Stimulated activated CD4-positive, alpha-beta T cell treated with anti-CD3 and anti-CD28 coated beads, Interleukin-4, amount 100 ng/mL, for 48 hours (primary cell): Measurements from ENCODE around the gene PSMB7.
"Not testable (repeated sequence)": the region's sequence is repeated elsewhere in the genome, so short reads cannot be mapped to it uniquely, and the experiment has no call there.

Experiments used
- DNase-seq, 2 donors: peaks; one replicate each; pipeline ENCODE4 v3.0.0-alpha.2; 2020; ENCODE audit warnings: low read depth in 2 of 2

PSMB7 gene

DNA sequence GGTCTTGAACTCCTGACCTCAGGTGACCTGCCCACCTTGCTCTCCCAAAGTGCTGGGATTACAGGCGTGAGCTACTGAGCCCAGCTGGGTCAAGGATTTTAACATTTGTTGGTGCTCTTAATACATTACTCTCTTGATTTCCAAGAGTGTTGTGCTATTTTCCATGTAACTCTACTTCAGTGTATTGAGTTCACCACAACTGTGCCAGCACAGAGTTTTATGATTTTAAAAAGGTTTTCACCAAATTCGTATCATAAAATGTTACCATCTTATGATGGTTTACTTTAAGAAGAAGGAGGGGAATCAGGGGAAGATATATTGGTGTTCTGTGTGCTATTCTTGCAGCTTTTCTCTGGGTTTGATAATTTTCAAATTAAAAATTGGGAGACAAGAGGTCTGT, 28.4 kb upstream of the PSMB7 start:
- no peak for DNase-seq

DNA sequence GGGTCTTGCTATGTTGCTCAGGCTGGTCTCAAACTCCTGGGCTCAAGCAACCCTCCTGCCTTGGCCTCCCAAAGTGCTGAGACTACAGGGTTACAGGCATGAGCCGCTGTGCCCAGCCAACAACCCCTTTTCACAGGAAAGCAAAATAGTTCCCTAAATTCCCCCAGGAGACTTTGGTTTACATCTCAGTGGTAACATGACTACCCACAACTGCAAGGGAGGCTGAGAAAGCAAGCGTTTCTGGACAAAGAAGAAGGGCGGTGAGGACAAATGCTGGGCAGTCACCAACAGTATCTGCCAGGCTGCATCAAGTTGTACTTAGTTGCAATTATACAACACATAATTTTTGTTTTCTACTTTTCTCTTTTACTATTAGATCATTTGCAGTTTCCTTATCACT, 27.6 kb upstream of the PSMB7 start:
- DNase-seq = no peak

GRCh38 chr9:124442379-124442778, 27.1 kb upstream of the PSMB7 start:
- no peak for DNase-seq

- DNase-seq = no peak
Measured at GRCh38 chr9:124441291-124441690, 26.0 kb upstream of the PSMB7 start.

DNA sequence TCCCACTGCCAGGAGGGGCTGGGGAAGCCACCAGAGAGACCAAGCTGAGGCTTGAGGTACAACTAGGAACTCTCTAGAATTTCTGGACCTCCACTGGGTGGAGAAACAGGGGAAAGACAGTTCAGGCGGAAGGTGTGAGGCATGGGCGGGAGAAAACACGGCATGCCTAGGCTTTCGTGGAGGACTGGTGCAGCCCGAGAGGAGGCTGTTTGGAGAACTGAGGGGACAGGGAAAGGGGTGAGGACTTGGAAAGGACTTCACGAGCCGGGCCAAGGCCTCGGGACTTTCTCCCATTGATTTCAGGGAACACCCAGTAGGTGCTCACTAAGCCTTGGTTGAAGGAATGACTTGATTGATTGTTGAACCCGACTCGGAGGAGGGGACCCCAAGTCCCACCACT, 25.5 kb upstream of the PSMB7 start:
- no peak for DNase-seq

DNA sequence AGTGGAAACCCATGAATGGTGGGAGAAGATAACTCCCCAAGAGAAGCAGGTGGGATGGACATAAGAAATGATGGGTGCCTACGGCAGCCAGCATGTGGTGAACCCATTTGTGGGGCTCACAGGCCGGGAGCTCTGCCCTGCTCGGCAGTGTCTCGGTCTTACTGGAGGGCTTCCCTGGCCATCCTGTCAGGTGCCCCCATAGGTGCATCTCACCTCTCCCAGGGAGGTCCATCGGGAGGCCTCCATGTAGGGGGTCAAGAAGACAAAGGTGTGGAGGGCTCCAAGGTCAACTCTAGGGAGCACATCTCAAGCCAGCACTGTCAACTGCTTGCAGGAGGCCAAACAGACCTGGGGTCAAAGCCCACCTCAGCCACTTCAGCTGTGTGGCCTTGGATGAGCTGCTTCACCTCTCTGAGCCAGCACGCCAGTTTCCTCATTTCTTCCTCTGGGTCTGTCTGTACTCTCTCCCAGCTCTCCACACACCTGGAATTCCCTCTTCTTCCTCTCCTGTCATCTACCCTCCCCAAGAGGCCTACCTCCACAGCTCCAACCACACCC, 24.5 kb upstream of the PSMB7 start:
- DNase-seq = no peak

GRCh38 chr9:124439086-124439485, 23.8 kb upstream of the PSMB7 start:
- no peak for DNase-seq

- no peak for DNase-seq
Measured at GRCh38 chr9:124438091-124438490, 22.8 kb upstream of the PSMB7 start.

DNA sequence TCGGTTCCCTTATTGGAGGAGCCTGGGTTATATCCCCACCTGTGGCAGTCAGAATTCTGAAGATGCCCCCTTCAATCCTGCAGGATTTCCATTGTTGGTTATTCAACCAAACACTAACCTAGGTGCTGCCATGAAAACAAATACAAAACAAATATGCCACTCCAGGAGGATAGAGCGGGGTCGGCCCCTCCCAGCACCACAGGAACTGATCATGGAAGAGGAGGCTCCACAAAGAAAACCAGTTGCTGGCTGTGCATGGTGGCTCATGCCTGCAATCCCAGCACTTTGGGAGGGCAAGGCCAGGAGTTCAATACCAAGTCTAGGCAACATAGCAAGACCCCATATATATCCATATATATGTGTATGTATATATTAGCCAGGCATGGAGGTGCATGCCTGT, 21.8 kb upstream of the PSMB7 start:
- DNase-seq = no peak

DNA sequence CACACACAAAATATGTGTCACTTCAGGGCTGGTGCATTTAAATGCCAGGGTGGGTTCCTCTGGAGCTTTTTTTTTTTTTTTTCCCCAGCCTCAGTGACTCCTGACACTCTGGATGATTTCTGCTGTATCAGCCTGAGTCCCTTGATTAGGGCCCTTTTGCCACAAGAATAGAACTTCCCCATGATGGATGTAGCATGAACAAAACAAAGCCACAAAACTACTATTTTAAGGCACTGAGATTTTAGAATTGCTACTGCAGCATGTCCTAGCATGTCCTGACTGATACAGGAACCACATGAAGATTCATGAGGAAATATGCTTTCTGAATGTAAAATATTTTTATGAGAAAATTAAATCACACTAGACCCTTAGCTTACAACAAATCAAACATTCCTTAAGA, 21.1 kb upstream of the PSMB7 start:
- no peak for DNase-seq

DNA sequence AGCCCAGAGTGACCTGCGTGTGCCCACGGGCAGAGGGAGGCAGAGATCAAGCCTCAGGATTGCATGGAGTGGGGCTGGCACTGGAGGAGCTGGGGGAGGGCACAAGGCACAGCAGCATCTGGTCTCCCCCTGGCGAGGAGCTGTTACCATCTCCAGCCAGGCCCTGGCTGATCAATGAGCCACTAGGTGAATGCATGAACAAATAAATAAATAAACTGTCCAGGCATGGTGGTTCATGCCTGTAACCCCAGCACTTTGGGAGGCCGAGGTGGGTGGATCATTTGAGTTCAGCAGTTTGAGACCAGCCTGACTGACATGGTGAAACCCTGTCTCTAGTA, 14.3 kb upstream of the PSMB7 start:
- DNase-seq = no peak

GRCh38 chr9:124428751-124429529, 13.7 kb upstream of the PSMB7 start:
- no peak for DNase-seq

- no peak for DNase-seq
Measured at GRCh38 chr9:124427281-124427680, 12.0 kb upstream of the PSMB7 start.

DNA sequence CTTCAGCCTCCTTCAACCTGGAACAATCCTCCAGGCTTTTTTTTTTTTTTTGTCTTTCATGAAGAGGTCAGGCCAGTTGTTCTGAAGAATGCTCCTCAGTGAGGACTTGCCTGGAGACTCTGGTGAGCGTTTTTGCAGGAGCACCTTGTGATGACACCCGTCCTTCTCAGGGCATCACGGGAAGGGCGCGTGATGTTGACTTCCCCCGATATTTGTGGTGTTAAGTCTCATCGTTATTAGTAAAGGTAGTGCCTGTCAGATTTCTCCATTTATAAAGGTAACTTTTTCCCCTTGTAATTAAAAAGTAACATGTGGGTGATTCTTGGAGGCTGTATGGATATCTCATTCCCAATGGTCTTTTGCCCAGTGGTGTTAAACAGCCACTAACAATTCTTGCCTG, 11.1 kb upstream of the PSMB7 start:
- DNase-seq = no peak

DNA sequence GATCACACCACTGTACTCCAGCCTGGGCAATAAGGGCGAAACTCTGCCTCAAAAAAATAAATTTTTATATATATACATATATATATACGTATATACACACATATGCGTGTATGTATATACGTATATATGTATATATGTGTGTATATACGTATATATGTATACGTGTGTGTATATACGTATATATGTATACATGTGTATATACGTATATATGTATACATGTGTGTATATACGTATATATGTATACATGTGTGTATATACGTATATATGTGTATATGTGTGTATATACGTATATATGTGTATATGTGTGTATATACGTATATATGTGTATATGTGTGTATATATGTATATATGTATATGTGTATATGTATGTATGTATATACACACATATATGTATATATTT, 10.5 kb upstream of the PSMB7 start:
- DNase-seq = not testable (repeated sequence)

DNA sequence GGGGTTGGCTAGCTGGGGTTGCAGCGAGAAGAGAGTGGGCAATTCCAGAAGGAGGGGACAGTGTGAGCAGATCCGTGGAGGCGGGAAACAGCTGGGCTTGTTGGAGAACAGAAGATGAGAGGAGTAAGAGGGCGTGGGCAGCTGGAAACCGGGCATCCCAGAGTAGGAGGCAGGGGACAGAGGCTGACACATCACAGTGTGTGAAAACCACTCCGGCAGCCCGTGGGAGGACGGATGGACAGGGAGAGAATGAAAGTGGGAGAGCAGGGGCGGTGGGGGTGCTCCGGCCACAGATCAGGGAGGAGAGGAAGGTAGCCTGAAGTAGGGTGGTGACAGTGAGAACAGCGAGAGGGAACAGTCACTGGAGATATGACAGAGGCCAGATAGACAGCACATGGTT, 8.3 kb upstream of the PSMB7 start:
- no peak for DNase-seq

- no peak for DNase-seq
Measured at GRCh38 chr9:124423155-124423554, 7.9 kb upstream of the PSMB7 start.

GRCh38 chr9:124420991-124421543, 5.8 kb upstream of the PSMB7 start:
- DNase-seq = no peak

- no peak for DNase-seq
Measured at GRCh38 chr9:124419832-124420489, 4.7 kb upstream of the PSMB7 start.

- DNase-seq = no peak
Measured at GRCh38 chr9:124415852-124416484, 726 bp upstream of the PSMB7 start.

DNA sequence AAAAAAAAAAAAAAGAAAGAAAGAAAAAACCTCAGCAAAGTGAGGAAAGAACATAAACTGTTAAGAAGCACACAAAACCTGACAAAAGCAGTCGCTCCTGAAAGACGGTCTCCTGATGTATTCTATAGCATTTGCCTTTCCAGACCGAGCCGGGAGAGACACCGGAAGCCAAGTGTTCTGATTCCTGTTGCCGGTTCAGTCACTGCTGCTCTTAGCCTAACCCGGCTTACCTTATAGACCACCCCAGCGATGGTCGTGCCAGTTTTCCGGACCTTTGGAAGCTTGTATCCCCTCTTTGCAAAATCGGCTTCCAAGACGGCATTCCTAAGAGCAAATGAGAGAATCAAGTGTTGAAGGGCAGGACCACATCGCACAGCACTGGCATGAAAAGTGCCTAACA, 630 bp downstream of the PSMB7 start:
- DNase-seq = no peak

GRCh38 chr9:124412228-124412575, 3.0 kb downstream of the PSMB7 start:
- DNase-seq = no peak
